GM18867 (cell line): ENCODE measurements around the gene GALR1.
"Not testable (repeated sequence)": the region's sequence is repeated elsewhere in the genome, so short reads cannot be mapped to it uniquely, and the experiment has no call there.

ENCODE experiments used
- ATAC-seq: cut with Tn5 transposase; IDR thresholded peaks from one replicate; pipeline ENCODE4 v1.9.1; 2021; ENCODE audit warnings: mild to moderate bottlenecking, moderate library complexity; ENCODE audit not compliant: unreplicated experiment

GALR1 gene

DNA sequence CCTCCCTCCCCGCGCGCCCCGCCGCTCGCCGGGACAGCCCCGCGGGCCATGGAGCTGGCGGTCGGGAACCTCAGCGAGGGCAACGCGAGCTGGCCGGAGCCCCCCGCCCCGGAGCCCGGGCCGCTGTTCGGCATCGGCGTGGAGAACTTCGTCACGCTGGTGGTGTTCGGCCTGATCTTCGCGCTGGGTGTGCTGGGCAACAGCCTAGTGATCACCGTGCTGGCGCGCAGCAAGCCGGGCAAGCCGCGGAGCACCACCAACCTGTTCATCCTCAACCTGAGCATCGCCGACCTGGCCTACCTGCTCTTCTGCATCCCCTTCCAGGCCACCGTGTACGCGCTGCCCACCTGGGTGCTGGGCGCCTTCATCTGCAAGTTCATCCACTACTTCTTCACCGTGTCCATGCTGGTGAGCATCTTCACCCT is 865 bp downstream of the GALR1 start:
- ATAC-seq, result no peak

DNA sequence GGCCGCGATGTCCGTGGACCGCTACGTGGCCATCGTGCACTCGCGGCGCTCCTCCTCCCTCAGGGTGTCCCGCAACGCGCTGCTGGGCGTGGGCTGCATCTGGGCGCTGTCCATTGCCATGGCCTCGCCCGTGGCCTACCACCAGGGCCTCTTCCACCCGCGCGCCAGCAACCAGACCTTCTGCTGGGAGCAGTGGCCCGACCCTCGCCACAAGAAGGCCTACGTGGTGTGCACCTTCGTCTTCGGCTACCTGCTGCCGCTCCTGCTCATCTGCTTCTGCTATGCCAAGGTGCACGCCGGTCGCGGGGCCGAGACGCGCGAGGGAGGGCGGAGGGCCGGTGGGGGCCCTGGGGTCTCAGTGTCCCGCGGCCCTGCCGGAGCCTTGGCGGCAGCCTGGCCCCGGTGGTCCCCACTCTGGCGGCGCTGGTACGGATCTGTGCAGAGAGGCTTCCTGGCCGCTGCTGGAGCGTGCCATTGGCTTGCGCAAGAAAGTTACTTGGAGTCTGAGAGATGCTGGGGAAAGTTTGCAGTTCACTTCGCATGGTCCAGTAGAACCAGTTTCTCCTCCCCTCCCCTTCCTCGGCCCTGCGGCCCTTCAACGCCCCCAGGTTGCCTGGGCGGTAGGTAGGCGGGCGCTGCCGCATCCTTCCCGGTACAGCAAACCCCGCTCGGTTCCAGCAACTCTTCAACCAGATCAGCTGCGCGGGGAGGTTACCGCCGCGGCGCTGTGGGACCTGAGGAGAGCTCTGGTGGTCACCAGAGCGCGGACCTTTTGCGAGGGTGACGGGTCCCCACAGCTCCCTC is 1.5 kb downstream of the GALR1 start:
- ATAC-seq, result no peak

DNA sequence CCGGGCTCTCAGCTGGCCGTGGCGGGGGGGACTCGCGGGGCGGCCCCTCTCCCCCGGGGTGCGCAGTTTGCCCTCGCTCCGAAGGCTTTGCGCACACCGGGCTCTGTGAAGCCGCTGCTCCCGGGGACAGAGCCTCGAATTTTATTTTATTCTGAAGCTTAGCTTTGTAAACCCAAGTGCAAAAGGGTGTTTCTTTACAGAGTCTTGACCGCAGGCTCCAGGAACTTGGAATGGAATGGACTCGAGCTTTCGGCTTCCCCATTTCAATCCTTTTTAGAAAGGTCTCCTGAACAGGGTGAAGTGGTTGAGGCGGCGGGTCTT is 2.0 kb downstream of the GALR1 start:
- no peak for ATAC-seq

DNA sequence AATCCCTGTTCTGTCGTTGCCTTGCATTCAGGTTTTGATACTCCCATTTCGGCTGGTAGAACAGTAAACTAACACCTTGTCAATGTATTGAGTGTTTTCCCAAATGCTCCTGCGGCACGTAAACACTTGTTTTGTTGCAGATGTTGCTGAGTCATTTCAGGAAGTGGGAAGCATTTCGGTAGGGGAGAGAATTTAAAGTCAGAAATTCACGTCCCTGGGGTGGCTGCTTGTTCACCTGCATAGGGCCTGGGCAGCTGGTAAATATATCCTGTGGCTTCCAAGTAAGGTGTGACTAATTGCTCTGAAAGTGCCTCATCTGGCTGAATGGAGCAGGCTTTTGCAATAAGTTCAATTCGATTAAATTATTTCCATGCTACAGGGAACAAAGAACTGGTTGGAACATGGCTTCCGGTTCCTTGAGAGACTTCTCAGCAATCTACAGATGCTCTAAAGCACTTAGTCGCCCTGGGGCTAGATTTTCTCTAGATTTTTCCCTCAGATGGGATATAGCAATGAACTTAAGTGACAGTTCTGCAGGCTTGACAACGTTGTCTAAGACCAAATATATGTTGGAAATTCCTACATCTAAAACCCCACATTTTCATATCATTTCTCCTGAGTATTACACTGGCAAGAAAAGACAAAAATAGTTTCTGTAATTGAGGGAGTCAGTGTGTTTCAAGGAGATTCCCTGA is 5.2 kb downstream of the GALR1 start:
- no peak for ATAC-seq

DNA sequence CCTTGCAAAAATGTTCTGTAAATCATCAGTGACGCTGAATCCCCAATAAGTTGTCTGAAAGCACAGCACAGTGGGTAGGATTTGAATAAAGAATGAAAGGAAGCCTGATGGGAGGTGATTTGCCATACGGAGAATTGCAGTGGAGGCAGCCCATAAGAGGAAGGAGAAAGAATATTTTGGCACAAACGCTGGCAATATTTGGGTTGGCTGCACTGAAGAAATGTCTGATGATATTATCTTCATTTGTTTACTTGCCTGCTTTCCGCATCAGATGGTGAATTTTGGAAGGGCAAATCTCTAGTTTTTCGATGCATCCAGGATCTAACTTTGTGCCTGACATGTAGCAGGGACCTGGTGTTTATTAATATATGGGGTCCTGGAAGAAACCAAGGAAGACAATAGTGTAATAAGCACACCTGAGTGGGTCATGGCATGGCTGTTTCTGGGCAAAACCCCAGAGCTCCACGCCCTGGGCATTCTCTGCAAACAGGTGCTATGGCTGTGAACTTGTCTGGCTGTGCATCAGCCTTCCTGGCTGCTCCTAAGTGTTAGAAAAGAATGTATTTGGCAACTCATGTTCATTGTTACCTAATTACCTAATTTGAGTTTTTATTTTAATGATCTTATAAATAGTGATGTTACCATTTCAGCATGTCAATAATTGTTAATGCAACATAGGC is 5.9 kb downstream of the GALR1 start:
- ATAC-seq, result no peak

- ATAC-seq, result no peak
These were observed 13.2 kb downstream of the GALR1 start for GRCh38 chr18:77262643-77263465.

DNA sequence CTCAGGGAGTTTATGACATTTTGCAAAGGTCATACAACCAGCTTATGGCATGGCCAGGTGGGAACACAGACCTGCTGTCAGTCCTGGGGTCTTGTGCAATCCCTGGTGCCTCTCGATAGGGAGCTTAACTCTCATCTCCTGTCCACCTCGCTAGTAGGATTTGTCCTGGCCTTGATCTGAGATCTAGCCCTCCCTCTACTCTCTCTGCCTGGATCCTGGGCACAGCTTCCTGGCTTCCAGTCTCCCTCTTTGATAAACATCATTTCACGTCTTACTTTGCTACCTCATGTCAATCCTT is 13.8 kb downstream of the GALR1 start:
- no peak for ATAC-seq

DNA sequence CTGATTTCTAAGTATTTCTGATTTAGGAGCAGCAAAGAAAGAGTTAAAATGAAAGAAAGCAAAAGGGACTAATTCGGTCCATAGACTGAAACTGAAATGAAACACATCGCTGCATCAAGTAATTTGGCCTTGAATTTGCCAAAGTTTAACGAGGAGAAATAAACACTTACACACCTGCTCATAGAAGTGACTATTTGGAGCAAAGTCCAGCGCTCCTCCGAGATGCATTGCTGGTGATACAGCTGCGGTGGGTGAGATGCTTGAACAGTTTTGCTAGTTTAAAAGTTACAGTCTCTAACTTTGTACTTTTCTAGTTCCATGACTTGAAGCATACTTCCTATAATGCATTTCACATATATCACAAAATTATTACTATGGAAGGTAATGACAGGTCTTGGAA is 18.3 kb downstream of the GALR1 start:
- no peak for ATAC-seq

DNA sequence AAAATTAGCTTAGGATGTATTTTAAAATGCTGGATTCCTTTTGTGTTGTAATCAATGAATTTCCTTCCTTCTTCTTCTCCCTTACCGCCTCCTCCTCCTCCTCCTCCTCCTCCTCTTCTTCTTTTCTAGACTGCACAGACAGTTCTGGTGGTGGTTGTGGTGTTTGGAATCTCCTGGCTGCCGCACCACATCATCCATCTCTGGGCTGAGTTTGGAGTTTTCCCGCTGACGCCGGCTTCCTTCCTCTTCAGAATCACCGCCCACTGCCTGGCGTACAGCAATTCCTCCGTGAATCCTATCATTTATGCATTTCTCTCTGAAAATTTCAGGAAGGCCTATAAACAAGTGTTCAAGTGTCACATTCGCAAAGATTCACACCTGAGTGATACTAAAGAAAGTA is 18.8 kb downstream of the GALR1 start:
- no peak for ATAC-seq

- ATAC-seq, result no peak
These were observed 22.2 kb downstream of the GALR1 start for GRCh38 chr18:77271576-77272481.

DNA sequence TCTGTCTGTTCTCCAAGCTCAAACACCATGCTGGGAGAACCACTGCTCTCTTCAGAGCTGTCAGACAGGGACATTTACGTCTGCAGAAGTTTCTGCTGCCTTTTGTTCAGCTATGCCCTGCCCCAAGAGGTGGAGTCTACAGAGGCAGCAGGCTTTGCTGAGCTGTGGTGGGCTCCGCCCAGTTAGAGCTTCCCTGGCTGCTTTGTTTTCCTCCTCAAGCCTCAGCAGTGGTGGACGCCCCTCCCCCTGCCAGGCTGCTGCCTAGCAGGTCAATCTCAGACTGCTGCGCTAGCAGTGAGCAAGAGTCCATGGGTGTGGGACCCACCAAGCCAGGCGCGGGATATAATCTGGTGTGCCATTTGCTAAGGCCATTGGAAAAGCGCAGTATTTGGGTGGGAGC is 41.2 kb downstream of the GALR1 start:
- not testable (repeated sequence) for ATAC-seq

DNA sequence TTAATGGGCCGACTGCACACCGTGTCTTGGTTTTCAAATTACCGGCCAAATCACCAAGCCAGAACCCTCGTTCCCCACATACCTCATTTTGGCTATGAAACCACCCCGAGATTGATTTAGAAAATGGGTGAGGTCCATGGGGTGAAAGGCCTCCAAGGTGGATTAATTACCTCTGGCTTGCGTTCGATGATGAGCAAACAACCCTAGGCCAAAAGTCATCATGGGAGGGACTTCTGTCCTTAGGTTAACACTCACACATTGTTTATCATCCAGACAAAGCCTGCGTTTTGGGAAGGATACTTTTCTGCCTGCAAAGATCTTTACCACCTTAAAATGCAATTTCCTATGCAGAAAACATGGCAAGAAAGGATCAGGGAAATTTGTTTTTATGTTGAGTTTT is 48.5 kb downstream of the GALR1 start:
- no peak for ATAC-seq

GRCh38 chr18:77299706-77300105 is 50.1 kb downstream of the GALR1 start:
- no peak for ATAC-seq

DNA sequence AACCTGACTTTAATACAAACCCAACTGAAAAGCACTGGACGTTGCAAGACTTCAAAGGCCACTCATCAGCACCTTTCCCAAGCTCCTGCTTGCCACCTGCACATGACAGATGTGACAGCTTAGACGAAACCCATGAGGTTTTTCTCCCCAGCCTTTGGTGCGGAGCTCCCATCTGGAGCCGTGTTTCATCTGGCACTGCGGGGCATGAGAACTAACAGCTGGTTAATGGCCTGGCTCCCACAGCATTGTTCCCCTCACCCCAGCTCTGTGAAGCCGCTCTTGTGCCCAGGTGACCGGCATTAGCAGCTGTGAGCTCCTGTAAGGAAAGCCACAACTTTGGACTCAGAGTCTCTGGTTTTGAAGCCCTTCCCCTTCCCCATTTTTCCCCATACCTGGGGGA is 50.9 kb downstream of the GALR1 start:
- ATAC-seq, result no peak

DNA sequence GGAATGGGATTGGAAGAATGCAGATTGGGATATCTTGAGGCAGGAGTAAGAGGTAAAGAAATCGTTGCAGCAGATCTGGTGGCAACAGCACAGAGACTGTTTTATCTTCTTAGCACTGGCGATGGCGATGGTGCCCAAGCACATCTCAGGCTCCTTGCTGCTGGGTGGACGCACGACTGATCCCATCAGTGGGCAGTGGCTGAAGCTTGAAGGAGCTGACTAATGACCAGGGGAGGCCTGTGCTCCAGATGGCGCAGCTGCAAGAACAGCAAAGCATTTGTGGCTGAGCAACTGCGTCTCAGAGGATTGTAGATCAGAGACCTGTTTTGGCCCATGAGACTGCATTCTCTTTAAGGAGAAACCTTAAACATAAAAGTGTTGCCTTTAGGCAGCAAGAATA is 54.6 kb downstream of the GALR1 start:
- ATAC-seq, result no peak

- ATAC-seq, result no peak
These were observed 56.0 kb downstream of the GALR1 start for GRCh38 chr18:77305676-77306075.

- ATAC-seq, result no peak
These were observed 58.6 kb downstream of the GALR1 start for GRCh38 chr18:77308216-77308615.

GRCh38 chr18:77314511-77314910 is 64.9 kb downstream of the GALR1 start:
- no peak for ATAC-seq

DNA sequence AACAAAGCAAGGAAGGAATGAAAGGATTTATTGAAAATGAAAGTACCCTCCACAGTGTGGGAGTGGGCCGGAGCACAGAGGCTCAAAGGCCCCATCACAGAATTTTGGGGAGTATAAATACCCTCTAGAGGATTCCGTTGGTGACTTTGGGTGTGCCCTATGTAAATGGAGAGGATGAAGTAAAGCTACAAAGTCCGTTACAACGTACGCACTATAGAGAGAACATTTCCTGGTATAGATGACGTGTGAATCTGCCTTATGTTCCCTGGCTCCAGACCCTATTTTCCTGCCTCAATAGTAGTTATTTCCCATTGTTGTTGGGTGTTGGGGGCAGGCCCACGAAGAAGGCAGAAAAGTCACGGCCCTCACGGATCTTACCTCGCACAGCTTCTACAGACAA is 65.3 kb downstream of the GALR1 start:
- ATAC-seq, result no peak

DNA sequence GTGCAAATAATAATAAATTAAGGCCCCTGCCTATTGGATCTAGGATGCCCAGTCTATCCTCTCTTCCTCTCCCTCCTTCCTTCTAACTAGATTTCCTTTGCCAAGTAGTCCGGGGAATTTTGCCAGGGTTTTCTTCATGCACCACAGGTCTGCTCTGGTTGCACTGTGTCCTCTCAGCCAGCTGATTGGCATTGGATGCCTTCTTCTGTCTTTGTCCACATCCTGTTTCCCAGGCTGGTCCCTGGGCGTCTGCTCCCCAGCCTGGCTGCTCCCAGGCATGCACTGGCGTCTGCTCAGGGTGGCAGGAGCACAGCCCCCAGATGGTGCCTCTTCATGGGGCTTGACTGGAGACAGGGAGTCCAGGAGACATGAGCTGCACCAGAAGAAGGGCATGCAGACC is 66.4 kb downstream of the GALR1 start:
- no peak for ATAC-seq
